Left forelimb (tissue), 1 donor: ENCODE data around the gene VAPA.

ENCODE experiments used
- DNase-seq: peaks from one replicate; pipeline ENCODE4 v3.0.0-alpha.2; 2018; ENCODE audit warnings: low spot score

Gene VAPA

DNA sequence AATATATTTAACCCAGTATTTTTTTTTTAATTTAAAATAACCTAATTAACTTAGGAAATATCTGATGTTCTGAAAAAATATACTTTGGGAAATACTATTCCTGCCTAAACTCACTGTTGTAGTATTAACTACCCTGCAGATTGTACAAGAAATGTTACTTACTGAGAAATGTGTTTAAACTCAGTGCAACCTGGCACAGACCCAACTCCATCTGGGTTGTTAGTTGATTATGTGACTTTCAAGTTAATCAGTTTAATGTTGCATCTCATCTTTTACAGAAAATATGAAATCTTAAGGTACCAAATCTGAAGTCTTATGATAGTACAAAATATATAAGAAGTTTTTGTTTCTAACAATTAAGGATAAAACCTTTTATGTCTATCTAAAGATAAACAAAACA is 27.3 kb downstream of the VAPA start:
- no peak for DNase-seq

DNA sequence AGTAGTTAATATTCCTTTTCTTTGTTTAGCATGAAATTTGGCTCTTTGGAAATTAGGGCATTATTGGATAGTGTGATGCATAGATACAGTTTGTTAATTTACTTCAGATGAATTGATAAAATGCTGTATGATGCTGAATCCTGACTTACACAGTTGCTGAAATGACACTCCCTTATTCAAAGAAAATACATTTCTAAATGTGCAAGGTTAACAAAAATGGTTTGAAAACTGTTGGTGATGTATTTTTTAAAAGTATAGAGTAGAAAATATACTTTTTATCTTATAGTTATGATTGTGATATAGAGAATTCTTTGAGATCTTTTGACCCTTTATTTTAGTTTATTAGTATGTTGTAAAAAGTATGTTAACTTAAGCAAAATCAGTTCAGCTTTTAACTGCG is 27.8 kb downstream of the VAPA start:
- DNase-seq: no peak

DNA sequence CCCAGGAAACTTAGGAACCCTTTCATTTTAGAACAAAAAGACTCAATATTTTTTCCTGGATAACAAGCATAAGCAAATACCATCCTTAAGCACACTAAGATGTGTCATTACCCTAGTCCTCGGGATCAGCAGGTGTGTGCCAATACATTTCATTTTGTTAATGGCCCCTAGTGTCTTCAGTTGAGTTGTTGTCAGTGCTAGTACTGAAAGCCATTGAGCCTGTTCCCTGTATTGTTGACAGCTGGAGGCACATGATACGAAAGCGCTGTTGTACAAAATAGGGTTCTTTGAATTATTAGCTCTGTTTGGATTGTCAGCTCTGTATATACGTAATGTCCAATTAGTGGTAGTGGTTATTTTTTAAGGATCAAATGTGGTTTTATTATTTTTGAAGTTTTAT is 29.5 kb downstream of the VAPA start:
- no peak for DNase-seq

DNA sequence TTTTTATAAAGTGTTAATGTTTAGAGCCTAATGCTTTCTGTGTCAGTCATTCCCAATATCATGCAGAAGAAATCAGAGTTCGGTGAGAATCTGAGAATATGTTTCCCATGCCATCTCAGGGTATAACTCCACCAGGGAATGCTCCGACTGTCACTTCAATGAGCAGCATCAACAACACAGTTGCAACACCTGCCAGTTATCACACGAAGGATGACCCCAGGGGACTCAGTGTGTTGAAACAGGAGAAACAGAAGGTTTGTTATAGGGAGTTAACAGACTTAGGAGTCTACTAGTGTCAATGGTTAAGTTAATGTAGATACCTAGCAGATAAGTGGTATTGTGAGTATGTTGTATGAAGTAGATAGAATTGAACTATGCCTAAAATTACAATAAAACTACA is 31.0 kb downstream of the VAPA start:
- no peak for DNase-seq

DNA sequence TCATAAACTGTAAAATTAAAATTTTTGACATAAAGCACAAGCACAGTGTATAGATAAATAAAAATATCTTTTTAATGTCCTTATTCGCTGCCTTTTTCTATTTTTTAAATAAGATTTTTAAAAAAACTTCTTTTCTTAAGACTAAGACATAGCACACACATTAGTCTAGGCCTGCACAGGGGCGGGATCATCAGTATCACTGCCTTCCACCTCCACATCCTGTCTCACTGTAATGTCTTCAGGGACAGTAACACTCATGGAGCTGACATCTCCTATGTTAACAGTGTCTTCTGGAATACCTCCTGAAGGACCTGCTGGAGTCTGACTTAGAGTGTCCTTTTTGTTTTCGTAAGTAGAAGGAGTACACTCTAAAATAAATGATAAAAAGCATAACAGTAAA is 33.0 kb downstream of the VAPA start:
- no peak for DNase-seq

DNA sequence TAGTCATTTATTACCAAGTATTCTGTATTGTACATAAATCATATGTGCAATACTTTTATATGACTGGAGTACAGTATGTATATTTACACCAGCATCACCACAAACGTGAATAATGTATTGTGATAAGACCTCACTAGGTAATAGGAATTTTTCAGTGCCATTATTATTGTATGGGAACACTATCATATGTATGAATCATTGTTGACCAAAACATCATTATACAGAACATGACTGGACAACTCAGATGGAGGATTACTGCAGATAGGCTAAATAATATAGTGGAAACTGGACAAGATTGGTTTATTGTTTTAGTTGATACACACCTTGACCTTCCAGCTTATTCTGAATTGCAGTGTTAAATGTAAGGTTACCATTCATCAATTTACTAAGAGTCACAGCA is 33.4 kb downstream of the VAPA start:
- no peak for DNase-seq

DNA sequence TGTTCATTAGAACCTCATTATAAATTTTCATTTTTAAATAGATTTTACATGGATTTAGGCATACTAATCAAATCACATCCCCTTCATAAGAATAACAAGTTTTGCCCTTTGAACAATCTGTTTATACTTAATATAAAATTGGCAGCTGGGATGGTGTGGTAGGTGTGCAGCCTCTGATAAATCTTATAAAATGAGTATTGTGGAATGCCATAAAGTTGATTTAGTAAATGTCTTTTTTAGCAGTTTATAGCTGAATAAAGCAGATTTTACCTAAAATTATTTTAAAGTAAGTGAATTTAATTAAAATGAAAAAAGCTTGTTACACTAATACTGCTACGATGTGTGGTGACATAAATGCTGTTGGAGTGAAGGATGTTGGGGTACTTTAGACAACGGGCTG is 35.5 kb downstream of the VAPA start:
- no peak for DNase-seq

DNA sequence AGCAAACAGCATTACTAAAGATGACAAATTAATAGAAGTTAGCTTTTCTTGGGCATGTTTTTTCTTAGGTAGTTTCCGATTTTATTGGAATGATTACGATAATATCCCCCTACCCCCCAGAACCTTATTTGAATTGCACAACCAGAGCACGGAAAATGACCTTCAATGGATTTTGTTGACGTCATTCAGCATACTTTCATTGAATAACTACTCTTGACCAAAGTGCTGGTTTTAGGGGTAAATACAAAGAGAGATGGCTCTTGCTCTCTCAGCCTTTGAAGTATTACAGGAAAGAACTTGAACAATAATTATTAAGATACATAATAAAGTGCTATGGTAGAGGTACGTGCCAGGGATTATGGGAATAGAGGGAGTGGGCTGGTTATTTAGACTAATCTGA is 36.0 kb downstream of the VAPA start:
- no peak for DNase-seq

DNA sequence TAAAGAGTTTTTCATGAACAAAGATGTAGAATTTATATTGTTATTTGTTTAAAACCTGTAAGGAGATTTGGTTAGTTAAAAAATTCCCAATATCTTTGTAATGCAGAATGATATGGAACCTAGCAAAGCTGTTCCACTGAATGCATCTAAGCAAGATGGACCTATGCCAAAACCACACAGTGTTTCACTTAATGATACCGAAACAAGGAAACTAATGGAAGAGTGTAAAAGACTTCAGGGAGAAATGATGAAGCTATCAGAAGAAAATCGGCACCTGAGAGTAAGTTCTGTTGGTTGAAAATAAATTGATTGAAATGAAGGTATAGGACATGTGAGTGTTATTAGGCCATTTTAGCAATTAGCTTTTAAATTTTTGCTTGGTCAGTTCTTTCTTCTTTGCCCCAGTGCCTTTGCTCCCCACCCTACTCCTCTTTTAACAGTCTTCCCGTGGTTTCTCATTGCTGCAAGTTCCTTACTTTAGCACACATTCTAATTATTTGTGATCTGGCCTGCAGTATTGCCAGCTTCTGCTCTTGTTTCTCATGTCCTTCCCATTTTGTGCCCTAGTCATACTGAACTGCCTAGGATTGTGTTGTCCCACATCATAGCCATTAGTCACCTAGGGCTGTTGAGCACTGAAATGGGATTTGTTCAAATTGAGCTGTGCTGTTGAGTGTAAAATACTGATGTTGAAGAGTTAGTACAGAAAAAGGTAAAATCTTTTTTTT is 36.6 kb downstream of the VAPA start:
- DNase-seq: no peak

DNA sequence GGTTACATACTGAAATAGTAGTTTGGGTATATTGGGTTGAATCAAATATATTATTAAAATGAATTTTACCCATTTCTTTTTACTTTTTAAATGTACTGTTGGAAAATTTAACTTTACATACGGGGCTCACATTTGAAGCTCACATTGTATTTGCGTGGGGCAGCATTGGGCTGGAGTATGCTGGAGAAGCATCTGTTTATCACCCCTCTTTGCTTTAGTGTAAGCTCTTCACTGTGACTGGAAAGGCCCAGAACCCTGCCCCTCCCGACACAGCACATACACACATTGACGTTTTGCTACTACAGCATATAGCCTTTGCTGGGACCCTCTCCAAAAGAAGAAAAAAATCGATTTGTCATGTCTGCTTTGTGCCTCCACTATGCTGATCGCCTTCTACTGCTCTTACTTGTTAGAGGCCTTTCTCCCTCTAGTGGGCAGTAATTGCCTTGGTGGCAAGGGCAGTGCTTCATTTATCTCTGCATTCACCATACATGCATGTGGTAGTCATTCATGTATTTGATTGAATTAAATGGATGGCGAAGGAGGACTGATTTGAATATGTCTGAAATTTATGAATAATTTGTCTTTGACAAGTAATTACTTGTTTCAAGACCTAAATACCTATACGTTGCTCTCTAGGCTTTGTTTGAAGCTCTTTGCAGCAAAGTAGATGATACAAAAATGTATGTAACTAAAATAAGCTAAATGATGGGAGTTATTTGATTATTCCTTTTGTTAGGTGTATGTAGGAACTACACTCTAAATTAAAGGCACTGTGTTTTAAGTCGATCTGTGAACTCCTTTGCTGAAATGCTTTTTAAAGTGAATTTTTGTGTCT is 37.4 kb downstream of the VAPA start:
- DNase-seq: no peak

DNA sequence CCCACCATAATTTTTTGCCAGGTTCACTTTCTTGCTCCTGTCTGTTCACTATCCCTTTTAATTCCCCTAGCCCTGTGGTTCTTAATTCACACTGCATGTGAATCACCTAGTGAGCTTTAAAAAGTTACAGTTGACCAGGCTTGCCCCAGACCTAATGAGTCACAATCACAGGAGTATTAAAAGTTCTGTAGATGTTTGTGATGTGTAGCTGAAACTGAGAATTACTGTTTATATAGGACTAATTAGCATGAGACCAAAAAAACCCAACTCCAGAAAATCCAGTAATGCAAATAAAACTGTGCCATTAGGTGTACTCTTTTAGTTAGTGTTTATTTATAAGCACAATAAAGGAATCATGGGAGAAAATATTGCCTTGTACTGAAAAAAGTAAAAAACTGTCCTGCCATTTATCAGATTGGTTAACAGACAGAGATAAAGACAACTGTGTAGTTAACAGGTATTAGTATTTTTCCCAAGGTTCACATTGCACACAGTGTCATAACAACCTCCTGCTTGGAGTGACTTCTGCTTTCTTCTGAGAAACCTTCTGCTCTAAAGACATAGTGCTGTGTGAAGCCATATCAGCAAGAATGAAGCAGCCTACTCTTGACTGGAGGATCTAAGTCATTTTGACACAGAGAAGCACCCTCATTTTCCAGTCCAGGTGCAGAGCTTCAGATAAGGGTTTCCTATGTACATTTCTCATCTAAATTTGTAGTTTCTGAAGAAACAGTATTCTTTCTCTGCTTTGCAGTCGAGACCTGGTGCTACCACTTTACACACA is 39.0 kb downstream of the VAPA start:
- no peak for DNase-seq

DNA sequence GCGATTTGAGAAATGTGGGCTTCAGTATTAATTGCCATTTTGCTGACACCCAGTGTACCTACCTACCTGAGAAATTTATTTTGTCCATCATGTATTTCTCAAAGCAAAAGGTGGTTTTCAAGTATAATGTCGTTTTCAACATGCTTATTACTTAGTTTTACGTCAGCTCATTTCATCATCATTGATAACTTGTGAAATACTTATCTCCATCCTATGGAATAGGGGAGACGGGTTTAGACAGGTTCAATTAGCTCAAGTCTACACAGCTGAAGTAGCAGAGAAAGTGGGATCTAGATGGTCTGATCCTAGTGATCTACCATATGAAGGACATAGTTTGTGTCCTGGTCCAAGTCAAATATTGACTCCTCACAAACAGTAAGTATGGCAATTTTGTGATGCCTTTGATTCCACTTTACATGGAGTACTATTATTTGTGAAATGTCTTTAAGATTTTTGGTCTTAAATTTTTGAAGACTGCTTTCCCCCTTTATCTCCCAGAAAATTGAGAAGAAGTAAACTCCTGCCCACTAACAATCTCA is 45.1 kb downstream of the VAPA start:
- DNase-seq: no peak

DNA sequence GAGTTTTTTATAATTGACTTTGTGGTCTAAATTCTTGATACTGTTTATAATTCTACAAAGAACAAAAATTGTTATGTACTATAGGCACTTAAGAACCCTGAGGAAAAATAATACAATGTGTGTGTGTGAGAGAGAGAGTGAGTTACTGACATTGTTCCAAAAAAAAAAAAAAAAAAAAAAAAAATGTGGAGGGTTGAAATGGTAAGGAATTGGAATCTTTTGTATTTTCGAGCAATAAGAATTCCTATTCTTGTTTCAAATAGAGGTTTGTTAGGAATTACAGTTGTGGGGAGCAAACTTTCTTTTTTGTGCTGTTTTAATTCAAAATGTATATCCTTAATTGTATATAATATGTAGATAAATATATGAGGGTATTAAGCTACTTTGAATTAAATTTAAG is 45.7 kb downstream of the VAPA start:
- DNase-seq: no peak

DNA sequence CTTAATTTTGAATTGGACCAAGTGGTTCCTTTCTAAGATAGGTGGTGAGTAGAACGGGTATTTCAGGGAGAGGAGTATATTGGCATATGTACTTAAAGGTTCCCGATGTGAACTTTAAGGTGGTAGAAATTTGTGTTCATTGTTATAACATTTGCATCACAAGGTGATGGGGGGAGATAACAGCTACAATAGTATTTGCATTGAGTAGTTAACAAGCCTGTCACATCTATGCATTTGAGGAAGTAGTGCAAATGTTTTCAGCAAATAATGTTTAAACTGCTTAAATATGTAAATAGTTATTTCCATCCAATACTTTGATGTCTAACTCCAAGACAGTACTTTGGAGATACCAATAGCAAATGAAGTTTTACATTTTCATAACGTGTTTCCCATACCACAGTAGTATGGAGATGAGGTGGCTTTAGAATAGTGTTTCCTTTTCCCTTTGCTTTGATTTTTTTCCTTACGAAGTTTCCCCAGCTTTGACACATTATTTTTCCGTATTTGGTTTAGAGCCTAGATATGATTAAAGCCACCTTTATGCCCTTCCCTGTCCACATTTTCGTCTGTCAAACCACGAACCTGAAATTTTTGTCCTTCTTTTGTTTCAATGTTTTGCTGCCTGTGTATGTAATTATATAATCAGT is 46.6 kb downstream of the VAPA start:
- DNase-seq: no peak

DNA sequence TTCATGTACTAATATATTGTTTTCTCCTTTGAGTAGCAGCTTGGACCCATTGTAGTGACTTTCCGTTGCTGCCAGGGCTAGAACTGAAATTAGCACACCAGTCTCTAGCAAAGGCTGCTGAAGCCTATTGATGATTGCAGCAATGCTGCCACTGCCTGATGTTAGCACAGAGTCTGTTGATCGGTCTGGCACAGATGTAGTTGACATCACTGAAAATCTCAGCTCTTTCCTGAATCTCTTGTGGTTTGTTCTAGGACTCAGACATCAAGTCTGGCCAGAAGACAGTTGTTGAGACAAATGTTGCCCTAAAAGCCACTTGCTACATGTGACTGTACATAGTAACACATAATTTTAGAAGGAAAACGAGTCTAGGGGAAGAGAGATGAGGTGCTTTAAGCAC is 47.2 kb downstream of the VAPA start:
- DNase-seq: no peak

DNA sequence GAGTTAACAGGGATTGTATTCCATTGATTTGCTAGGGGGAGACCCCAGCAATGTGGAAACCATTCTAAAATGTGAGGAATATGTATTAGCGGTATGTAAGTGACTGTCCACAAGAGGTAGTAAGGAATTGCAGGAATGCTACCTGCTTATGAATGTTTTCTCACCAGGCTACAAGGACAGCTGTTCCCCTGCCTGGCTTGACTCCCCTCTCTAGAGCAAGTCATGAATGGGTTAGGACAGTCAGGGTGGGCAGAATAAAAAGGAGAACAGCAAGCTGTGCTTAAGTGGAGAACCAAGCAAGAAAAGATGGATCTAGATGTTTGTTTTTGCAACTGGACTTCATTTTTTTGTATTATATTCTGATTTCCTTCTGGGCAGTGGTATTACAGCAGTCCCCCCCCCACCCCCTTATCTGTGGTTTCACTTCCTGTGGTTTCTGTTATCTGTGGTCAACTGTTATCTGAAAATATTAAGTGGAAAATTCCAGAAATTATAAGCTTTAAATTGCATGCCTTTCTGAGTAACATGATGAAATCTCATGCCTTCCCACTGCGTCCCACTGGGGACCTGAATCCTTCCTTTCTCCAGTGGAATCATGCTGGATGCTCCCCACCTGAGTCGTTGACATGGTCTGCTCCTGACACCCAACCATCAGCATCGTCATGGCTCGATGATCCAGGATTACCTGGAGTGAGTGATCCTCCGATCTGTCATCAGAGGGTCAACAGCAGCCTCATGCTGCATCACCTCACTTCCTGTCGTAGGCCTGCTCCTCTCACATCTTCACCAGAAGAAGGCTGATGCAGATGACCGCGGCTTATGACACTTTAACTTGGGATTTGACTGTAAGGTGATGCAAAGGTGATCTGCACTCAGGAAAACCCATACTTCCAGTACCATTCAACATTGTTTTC is 52.2 kb downstream of the VAPA start:
- DNase-seq: no peak

DNA sequence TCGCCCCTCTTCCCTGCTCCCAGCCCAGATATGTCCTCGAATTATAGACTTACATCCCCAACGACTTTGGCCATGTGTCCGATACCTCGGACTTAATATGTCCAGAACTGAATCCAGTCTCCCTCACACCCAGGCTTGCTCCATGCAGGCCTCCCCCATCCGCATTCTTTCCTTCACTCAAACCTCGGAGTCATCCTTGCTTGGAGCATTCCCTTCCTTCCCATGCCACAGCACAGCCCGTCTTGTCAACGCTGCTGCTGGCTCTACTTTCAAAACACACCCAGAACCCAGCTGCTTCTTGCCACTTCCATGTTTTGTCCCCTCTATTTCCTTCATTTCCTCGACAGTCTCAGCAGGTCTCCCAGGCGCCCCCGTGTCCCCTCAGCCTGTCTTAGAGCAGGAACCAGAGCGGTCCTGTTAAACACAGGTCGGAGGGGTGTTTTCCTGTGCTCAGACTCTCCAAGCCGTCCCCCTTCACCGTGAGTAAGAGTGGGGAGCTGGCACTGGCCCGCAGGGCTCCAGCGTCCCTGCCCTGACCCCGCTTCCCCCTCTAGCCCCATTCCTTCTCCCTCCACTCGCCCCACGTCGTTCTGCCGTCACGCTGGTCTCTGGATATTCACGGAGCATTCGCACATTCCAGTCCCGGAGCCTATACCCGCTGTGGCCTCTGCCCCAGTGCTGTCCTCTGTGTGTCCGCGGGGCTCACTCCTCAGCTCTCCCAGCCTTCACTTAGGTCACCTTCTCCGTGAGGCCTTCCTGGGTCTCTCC is 54.4 kb downstream of the VAPA start:
- no peak for DNase-seq

DNA sequence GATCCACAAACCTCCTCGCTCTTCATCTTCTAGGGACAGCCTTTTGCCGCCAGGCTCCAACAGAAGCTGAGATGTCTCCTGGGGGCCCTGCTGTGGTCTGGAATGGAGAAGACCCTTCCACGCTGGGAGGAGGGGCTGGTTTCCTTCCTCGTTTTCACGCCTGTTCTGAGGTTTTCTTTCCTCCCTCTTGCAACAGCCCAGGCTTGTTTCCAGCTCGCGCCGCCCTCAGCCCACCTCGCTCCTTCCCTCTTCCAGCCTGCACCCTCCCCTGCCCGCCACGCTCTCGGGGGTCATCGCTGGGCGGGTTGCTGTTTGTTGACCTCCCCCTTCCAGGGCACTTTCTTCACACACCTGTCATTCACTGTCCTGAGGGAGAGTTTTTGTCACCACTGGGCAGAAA is 55.4 kb downstream of the VAPA start:
- no peak for DNase-seq

DNA sequence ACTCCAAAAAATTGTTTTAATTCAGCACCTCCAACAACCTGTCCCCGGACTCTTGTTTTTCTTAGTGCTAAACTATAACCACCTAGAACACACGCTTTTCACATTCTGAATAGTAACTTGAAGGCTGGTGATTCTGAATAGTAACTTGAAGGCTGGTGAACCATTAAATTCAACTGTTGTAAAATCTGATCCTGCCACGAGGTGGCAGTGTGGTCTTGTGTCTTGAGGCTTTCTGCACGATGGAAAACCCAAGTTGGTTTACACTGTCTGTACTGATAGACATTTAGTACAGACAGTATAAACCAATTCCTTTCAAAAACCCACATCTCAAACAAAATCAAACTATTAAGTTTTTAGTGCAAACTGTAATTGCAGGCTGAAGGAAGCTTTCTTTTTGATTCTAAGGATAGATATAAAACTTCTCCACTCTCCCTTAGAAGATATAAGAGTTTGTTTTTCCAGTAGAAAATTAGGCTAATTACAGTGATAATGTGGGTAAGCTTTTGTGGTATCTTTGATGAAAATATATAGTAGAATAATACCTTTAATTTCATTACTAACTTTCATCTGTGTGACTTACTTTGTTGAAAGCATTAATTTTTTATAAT is 57.6 kb downstream of the VAPA start:
- no peak for DNase-seq

DNA sequence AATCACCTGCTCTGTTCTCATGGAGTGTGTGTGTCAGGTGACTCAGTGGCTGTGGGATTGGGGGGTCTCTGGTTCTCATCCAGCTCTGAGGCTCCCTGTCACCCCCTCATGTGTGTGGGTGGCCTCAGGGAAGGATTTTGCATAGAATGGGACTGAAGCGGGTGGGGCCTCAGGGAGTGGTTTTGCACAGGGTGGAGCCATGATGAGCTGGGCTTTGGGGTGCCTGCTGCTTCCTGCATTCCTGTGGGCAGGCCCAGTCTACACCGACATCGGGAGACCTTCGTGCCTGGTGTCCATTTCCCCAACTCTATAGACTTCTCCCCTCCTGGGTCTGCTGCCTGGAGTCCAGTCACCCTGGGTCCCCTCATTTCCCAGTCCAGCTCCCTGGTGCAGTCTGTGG is 59.7 kb downstream of the VAPA start:
- DNase-seq: no peak
